Posterior vena cava (tissue), 2 donors: ENCODE measurements around the gene ZNF628. TPM values are rescaled to one million over a fixed set of nuclear protein-coding genes. Genes with fewer than 3 reads are reported as not detected.

ENCODE experiments used
- DNase-seq: peaks from one replicate; pipeline ENCODE4 v3.0.0-alpha.2; 2020; ENCODE audit warnings: low spot score
- intact Hi-C, 2 donors: fragments of 100-400 bp; cut with DNase I; formaldehyde crosslinking; loops; one replicate each; pipeline versions ENCODE4 v1.14.1 to v1.14.2; 2022 to 2023
- total RNA-seq, 2 donors: library from RNA; stranded (reverse); fragmentation: NEBNext Ultra II Directional; extraction: Animal tissue kit (Norgen Biotek cat#: 25700); gene quantifications; one replicate each; pipeline ENCODE4 v1.2.1, GENCODE V29; 2021
- donor health status: DM: yes; HTN: yes; CAD: no.
- donor health status: DM: yes; HTN: yes; CAD: no.

The ZNF628 gene
- total RNA-seq, 2 donors from 2014 or later = 5.7 to 7.9 TPM

GRCh38 chr19:55461974-55462626, 14.3 kb upstream of the ZNF628 start:
- intact Hi-C loops = no loop called here
- no peak for DNase-seq

- intact Hi-C loops = no loop called here
- no peak for DNase-seq
These were observed 13.7 kb upstream of the ZNF628 start for GRCh38 chr19:55462722-55463121.

GRCh38 chr19:55463583-55464031, 12.8 kb upstream of the ZNF628 start:
- DNase-seq = no peak
- intact Hi-C loops = no loop called here

DNA sequence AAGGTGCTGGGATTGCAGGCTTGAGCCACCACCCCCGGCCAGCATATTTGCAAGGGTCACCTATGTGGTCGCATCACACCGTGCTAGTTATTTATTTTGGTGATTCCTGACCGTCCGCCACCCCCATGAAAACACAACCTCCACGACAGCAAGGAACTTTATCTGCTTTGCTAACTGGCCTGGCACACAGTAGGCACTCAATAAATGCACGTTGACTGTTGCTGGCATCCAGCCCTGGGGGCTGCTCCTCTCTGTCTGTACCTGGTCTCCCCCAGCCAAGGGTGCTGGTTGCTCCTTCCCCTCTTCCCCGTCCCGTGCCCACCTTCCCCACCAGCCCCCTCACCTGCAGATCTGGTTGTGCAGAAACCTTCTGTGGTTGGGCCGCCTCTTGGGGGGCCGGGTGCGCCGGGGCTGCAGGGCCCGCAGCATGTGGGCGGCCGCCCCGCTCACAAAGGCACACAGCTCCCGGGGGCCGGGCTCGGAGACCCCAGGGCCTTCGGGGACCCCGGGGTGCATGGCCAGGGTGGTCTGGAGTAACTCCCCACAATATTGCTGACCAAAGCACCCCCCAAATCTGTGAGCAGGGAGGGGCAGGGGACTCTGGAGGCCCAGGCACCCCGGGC, 12.3 kb upstream of the ZNF628 start:
- DNase-seq = no peak
- intact Hi-C loops = no loop called here

DNA sequence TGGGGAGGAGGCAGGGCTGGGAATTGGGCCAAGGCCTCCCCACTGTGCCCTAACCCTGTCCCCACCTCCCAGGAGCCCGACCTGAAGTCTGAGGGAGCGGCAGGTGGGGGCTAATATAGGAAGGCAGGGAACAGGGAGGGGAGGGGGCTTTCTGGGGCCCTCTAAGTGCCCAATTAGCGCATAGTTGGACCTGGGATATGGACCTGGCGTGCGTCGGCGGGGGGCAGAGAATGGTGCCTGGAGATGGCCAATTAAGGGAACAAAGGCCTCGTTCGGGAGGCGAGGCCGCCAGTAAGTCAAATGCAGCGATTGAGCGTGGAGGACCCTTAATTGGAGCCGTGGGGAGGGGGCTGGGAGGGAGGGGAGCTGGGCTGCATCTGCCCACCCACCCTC, 11.8 kb upstream of the ZNF628 start, which contains the start of gene C19orf85:
C19orf85 (minus strand) TSS at position 90 of the 393 bp plus-strand sequence. CDS start 197 bp downstream, outside the sequence.
- intact Hi-C loops = loop anchor here (5.0 kb wide), 1 partner anchor 38 kb away; no protein-coding TSS in a partner anchor
- no peak for DNase-seq

- intact Hi-C loops = loop anchor here (5.0 kb wide), 1 partner anchor 37 kb away; no protein-coding TSS in a partner anchor
- DNase-seq = peak; percentile 68
These were observed 10.8 kb upstream of the ZNF628 start for GRCh38 chr19:55465460-55466240.

DNA sequence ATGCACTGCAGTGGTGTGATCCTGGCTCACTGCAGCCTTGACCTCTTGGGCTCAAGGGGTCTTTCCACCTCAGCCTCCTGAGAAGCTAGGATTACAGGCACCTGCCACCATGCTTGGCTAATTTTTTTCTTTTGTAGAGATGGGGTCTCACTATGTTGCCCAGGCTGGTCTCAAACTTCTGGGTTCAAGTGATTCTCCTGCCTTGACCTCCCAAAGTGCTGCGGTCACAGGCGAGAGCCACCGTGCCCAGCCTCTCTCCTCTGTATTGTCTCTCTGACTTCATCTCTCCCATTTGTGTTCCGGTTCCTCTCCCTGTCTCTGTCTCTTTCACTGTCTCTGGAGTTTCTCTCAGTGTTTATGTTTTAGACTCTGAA, 10.2 kb upstream of the ZNF628 start:
- intact Hi-C loops = loop anchor here (5.0 kb wide), 1 partner anchor 36 kb away; no protein-coding TSS in a partner anchor
- DNase-seq = no peak

GRCh38 chr19:55467236-55468053, 9.0 kb upstream of the ZNF628 start:
- peak; percentile 90 for DNase-seq
- intact Hi-C loops = loop anchor here (5.0 kb wide), 1 partner anchor 35 kb away; no protein-coding TSS in a partner anchor

DNA sequence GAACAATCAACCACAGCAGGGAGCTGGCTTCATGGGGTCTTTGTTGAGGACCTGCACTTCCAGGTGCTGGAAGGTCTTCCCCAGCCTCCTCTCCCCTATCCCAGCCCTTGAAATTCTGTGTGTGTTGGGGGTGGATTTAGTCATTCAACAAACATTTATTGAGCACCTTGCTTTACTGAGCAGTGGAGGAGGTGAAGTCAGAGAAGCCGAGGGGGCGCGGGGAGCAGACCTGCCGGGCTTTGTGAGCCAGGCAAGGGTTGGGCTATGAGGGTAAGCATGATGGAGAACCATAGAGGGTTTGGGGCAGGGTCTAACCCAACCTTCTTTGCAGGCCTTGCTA, 8.4 kb upstream of the ZNF628 start:
- intact Hi-C loops = loop anchor here (5.0 kb wide), 1 partner anchor 34 kb away; no protein-coding TSS in a partner anchor
- DNase-seq = no peak

- no peak for DNase-seq
- intact Hi-C loops = loop anchor here in 1 of 2 donors (10.0 kb wide), 1 partner anchor 1176 kb away; no protein-coding TSS in a partner anchor
These were observed 5.2 kb upstream of the ZNF628 start for GRCh38 chr19:55471266-55471665.

GRCh38 chr19:55472463-55472862, 4.0 kb upstream of the ZNF628 start:
- DNase-seq = no peak
- intact Hi-C loops = loop anchor here in 1 of 2 donors (1.0 to 10.0 kb wide), 2 partner anchors 39 to 1178 kb away; no protein-coding TSS in a partner anchor

DNA sequence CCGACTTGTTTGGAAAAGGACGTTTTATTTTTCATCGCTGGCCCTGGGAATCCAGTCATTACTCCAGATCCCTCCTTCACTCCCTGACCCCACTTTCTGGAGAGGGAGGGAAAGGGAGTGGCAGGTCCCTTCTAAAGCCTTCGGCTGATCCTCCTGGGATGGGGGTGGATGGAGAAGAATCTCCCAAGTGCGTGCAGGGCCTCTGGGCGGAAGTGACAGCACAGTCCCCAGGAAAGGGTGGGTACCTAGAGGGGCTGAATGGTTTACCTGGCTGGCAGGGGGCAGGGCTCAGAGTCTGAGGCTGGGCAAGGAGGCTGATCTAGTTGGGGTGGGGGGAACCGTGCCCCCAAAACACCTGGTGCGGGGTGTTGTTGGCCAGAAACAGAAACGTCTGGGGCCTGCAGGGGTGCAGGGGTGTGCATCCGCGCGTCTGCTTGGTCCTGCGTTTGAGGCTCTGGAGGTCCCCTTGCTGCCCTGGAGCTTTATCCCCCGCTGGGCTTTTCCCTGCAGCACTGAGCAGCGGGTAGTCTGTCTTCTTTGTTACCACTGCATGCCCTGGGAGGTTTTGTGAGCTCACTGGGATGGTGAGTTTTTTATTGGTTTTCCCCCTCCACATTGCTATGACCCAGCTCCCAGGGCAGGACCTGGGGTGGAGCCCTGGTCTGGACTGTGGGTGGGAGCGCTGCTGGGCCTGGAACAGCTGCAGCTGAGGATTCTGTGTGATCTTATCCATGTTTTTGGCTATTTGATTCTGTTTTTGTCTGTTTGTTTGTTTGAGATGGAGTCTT, 3.0 kb upstream of the ZNF628 start:
- intact Hi-C loops = loop anchor here in 1 of 2 donors (10.0 kb wide), 1 partner anchor 1179 kb away; no protein-coding TSS in a partner anchor
- no peak for DNase-seq

- DNase-seq = no peak
- intact Hi-C loops = loop anchor here in 1 of 2 donors (10.0 kb wide), 1 partner anchor 1180 kb away; no protein-coding TSS in a partner anchor
These were observed 1.9 kb upstream of the ZNF628 start for GRCh38 chr19:55474269-55475265.

DNA sequence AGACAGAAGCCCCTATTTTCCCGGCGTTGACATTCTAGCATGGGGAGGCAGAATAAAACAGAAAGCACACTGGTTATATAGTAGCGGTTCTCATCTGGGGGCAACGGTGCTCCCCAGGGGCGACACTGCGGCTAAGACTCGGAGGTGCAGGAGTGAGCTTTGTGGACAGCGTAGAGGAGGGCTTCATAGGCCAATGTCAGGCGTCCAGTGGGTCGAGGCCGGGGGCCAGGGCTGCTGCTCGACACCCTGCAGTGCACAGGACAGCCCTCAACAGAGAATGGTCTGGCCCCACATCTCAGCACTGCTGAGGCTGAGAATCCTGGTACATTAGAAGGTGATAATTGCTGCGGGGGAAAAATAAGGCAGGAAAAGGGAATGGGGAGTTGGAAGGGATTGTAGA, 1.5 kb downstream of the ZNF628 start:
- intact Hi-C loops = loop anchor here in 1 of 2 donors (10.0 kb wide), 1 partner anchor 1183 kb away; no protein-coding TSS in a partner anchor
- no peak for DNase-seq

GRCh38 chr19:55478364-55478763, 1.9 kb downstream of the ZNF628 start:
- no peak for DNase-seq
- intact Hi-C loops = loop anchor here in 1 of 2 donors (10.0 kb wide), 1 partner anchor 1184 kb away; no protein-coding TSS in a partner anchor

DNA sequence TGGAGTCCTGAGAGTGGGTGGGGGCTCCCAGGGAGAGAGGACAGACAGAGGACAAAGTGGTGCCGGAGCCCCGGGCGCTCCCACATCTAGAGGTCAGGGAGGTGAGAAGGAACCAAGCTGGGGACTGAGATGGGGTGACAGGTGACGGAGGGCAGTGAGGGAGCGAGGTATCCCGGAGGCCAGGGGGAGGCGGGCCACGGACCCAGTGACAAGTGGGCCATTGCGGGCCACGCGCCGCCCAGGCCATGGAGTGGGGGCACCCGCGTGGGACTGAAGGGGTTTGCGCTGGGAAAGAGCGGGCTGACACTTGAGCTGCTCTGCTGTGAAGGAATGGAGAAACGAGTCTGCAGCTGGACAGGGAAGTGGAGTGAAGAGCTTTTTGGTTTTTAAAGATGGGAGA, 2.6 kb downstream of the ZNF628 start:
- intact Hi-C loops = loop anchor here in 1 of 2 donors (10.0 kb wide), 1 partner anchor 1184 kb away; no protein-coding TSS in a partner anchor
- no peak for DNase-seq
